Dedifferentiated amniotic fluid mesenchymal stem cell (primary cell): Measurements from ENCODE around the gene DEDD2.
A peak's percentile ranks its signal among the peaks of the same experiment; 100 is the strongest.

ENCODE experiments used
- DNase-seq: peaks from one replicate; pipeline ENCODE4 v3.0.0-alpha.2; 2016; ENCODE audit errors: extremely low spot score

DEDD2 gene

GRCh38 chr19:42248270-42249148, 31.0 kb upstream of the DEDD2 start:
- DNase-seq = no peak

GRCh38 chr19:42247640-42248199, 30.2 kb upstream of the DEDD2 start:
- no peak for DNase-seq

- DNase-seq = no peak
Observed at GRCh38 chr19:42246922-42247639, 29.6 kb upstream of the DEDD2 start.

- peak; percentile 79 for DNase-seq
Observed at GRCh38 chr19:42246143-42246921, 28.9 kb upstream of the DEDD2 start.

GRCh38 chr19:42245231-42245630, 27.8 kb upstream of the DEDD2 start:
- no peak for DNase-seq

- peak; percentile 90 for DNase-seq
Observed at GRCh38 chr19:42244347-42245220, 27.1 kb upstream of the DEDD2 start.

GRCh38 chr19:42242512-42243409, 25.3 kb upstream of the DEDD2 start, which contains the start of gene GSK3A:
Gene GSK3A, minus strand, starts transcription at chr19:42242602. Its CDS starts 137 bp downstream, at chr19:42242465.
- DNase-seq = peak; percentile 100

GRCh38 chr19:42242069-42242511, 24.6 kb upstream of the DEDD2 start:
- DNase-seq = no peak

- DNase-seq = no peak
Observed at GRCh38 chr19:42241279-42241678, 23.8 kb upstream of the DEDD2 start.

- DNase-seq = no peak
Observed at GRCh38 chr19:42239544-42240220, 22.2 kb upstream of the DEDD2 start.

- no peak for DNase-seq
Observed at GRCh38 chr19:42235181-42235580, 17.7 kb upstream of the DEDD2 start.

GRCh38 chr19:42234364-42234763, 16.9 kb upstream of the DEDD2 start:
- no peak for DNase-seq

- no peak for DNase-seq
Observed at GRCh38 chr19:42233678-42234292, 16.3 kb upstream of the DEDD2 start.

GRCh38 chr19:42233106-42233505, 15.6 kb upstream of the DEDD2 start:
- no peak for DNase-seq

GRCh38 chr19:42232435-42232834, 15.0 kb upstream of the DEDD2 start:
- DNase-seq = no peak

GRCh38 chr19:42230571-42230970, 13.1 kb upstream of the DEDD2 start:
- DNase-seq = no peak

GRCh38 chr19:42229855-42230351, 12.4 kb upstream of the DEDD2 start:
- DNase-seq = no peak

- DNase-seq = no peak
Observed at GRCh38 chr19:42229301-42229854, 11.9 kb upstream of the DEDD2 start.
